WTC11 (cell line): Measurements from ENCODE around the gene KAZALD1. TPM values are rescaled to one million over a fixed set of nuclear protein-coding genes. Genes with fewer than 3 reads are reported as not detected.

Experiments
- ATAC-seq: fragments of 200-7000 bp; cut with Tn5 transposase; 2 replicates; pipeline ENCODE4 v1.10.0; 2021; ENCODE audit warnings: mild to moderate bottlenecking, moderate library complexity
- CTCF ChIA-PET: fragments of 300-600 bp; sonication (Branson Sonifier 250); formaldehyde crosslinking; loops from one replicate; lab custom pipeline; 2021; ENCODE audit warnings: antibody characterized with exemption; lab: Charles Lee
- POLR2A ChIA-PET: fragments of 350-600 bp; sonication (Branson Sonifier 250); formaldehyde crosslinking; loops from one replicate; lab custom pipeline; 2021; ENCODE audit warnings: antibody characterized with exemption; lab: Charles Lee
- DNase-seq: peaks from one replicate; pipeline ENCODE4 v3.0.0; 2021; ENCODE audit warnings: low spot score
- H3K27ac Mint-ChIP-seq: 2 replicates; pipeline ENCODE4 v1.8.0; 2021; ENCODE audit warnings: mixed read lengths
- H3K27me3 Mint-ChIP-seq: 2 replicates; pipeline ENCODE4 v1.8.0; 2021; ENCODE audit warnings: low read depth, mild to moderate bottlenecking, moderate library complexity, mixed read lengths
- H3K36me3 Mint-ChIP-seq: 2 replicates; pipeline ENCODE4 v1.8.0; 2021; ENCODE audit warnings: mixed read lengths
- H3K4me1 Mint-ChIP-seq: 2 replicates; pipeline ENCODE4 v1.8.0; 2022; ENCODE audit warnings: mixed read lengths
- H3K4me3 Mint-ChIP-seq: 2 replicates; pipeline ENCODE4 v1.8.0; 2021; ENCODE audit warnings: mild to moderate bottlenecking, moderate library complexity, mixed read lengths
- H3K9me3 Mint-ChIP-seq: 2 replicates; pipeline ENCODE4 v1.8.0; 2021; ENCODE audit warnings: mixed read lengths
- AFF4 ChIP-seq: sonication (generic); formaldehyde crosslinking; IDR thresholded peaks from 2 replicates; pipeline ENCODE4 v1.8.1; 2023; ENCODE audit warnings: mild to moderate bottlenecking, missing genetic modification reagents, borderline replicate concordance
- AR ChIP-seq: fragments of 250-450 bp; sonication (Bioruptor Pico); IDR thresholded peaks from 2 replicates; pipeline ENCODE4 v1.9.0; 2021; ENCODE audit warnings: mild to moderate bottlenecking
- E2F1 ChIP-seq: sonication (generic); formaldehyde crosslinking; IDR thresholded peaks from 2 replicates; pipeline ENCODE4 v1.8.0; 2022; ENCODE audit warnings: mild to moderate bottlenecking, missing genetic modification reagents
- HMGA2 ChIP-seq: fragments of 250-450 bp; sonication (Bioruptor Pico); IDR thresholded peaks from 2 replicates; pipeline ENCODE4 v1.4.0; 2021; ENCODE audit warnings: mild to moderate bottlenecking, moderate library complexity
- IRF1 ChIP-seq: sonication (generic); formaldehyde crosslinking; IDR thresholded peaks from 2 replicates; pipeline ENCODE4 v1.8.0; 2023; ENCODE audit warnings: missing genetic modification reagents
- JUN ChIP-seq: sonication (generic); formaldehyde crosslinking; IDR thresholded peaks from 2 replicates; pipeline ENCODE4 v1.8.0; 2023; ENCODE audit warnings: mild to moderate bottlenecking, missing genetic modification reagents
- MAX ChIP-seq: sonication (generic); formaldehyde crosslinking; IDR thresholded peaks from 2 replicates; pipeline ENCODE4 v1.8.0; 2022; ENCODE audit warnings: mild to moderate bottlenecking, missing genetic modification reagents
- TEAD1 ChIP-seq: sonication (generic); formaldehyde crosslinking; IDR thresholded peaks from 2 replicates; pipeline ENCODE4 v1.8.0; 2022; ENCODE audit warnings: mild to moderate bottlenecking, missing genetic modification reagents
- USF2 ChIP-seq: sonication (generic); formaldehyde crosslinking; IDR thresholded peaks from 2 replicates; pipeline ENCODE4 v1.8.1; 2023; ENCODE audit warnings: mild to moderate bottlenecking, missing genetic modification reagents, moderate library complexity
- ZNF121 ChIP-seq: sonication (generic); formaldehyde crosslinking; IDR thresholded peaks from 2 replicates; pipeline ENCODE4 v1.8.0; 2023; ENCODE audit warnings: missing genetic modification reagents
- ZNF138 ChIP-seq: sonication (generic); formaldehyde crosslinking; conservative IDR thresholded peaks from 2 replicates; pipeline ENCODE4 v1.8.1; 2022; ENCODE audit warnings: mild to moderate bottlenecking, moderate library complexity, missing genetic modification reagents
- ZNF232 ChIP-seq: sonication (generic); formaldehyde crosslinking; IDR thresholded peaks from 2 replicates; pipeline ENCODE4 v1.8.0; 2022; ENCODE audit warnings: mild to moderate bottlenecking, missing genetic modification reagents
- ZNF317 ChIP-seq: sonication (generic); formaldehyde crosslinking; IDR thresholded peaks from 2 replicates; pipeline ENCODE4 v1.8.1; 2023; ENCODE audit warnings: low read depth, mild to moderate bottlenecking, moderate library complexity, missing genetic modification reagents, borderline replicate concordance
- ZNF671 ChIP-seq: fragments of 250-450 bp; sonication (Bioruptor Pico); IDR thresholded peaks from 2 replicates; pipeline ENCODE4 v1.8.0; 2021; ENCODE audit warnings: mild to moderate bottlenecking
- ZSCAN18 ChIP-seq: fragments of 250-450 bp; sonication (Bioruptor Pico); IDR thresholded peaks from 2 replicates; pipeline ENCODE4 v2.1.2; 2022; ENCODE audit warnings: mild to moderate bottlenecking, moderate library complexity
- total RNA-seq: library from RNA; stranded (reverse); gene quantifications from 3 replicates; pipeline ENCODE4 v1.2.3, GENCODE V29; 2021

The KAZALD1 gene
- total RNA-seq, 1 experiment from 2014 or later: 19.2 TPM

GRCh38 chr10:101022967-101023705 lies 38.7 kb upstream of the KAZALD1 start:
- Mint-ChIP-seq H3K4me3 (no peak overlapping the region), H3K4me1 (peaks cover 16% of the 10 kb centered on the region), H3K27me3 (peaks cover 26% of the 10 kb centered on the region), H3K27ac (no peak overlapping the region), H3K36me3 (no peaks in the 10 kb centered on the region), H3K9me3 (no peaks in the 10 kb centered on the region)
- no peak for DNase-seq
- POLR2A ChIA-PET: no interaction called here
- no peak for ATAC-seq
- TF ChIP-seq ZNF138: no peak
- 0 out of 2 replicates have a peak, but pooled peaks have one; percentile 43 for TF ChIP-seq ZNF121 (CRISPR knock-in tag)
- CTCF ChIA-PET: interaction anchor here (0.7 to 1.6 kb wide), 3 partner anchors 8 to 27 kb away, joined by 4 read pairs; partner anchors contain the start of genes PDZD7 and SFXN3

- Mint-ChIP-seq H3K4me1 (peaks cover 30% of the 10 kb centered on the region), H3K27ac (peak overlapping the region; percentile 71), H3K4me3 (no peak overlapping the region), H3K27me3 (peaks cover 25% of the 10 kb centered on the region), H3K9me3 (no peaks in the 10 kb centered on the region), H3K36me3 (no peaks in the 10 kb centered on the region)
- ATAC-seq (no peak), DNase-seq (no peak)
- POLR2A ChIA-PET: no interaction called here
- TF ChIP-seq MAX (no peak), ZNF317 (CRISPR knock-in tag) (no peak), ZSCAN18 (CRISPR knock-in tag) (no peak), USF2 (CRISPR knock-in tag) (no peak), TEAD1 (CRISPR knock-in tag) (no peak), JUN (CRISPR knock-in tag) (no peak), AFF4 (CRISPR knock-in tag) (no peak)
- CTCF ChIA-PET: interaction anchor here (0.6 to 6.9 kb wide), 17 partner anchors 11 to 115 kb away, joined by 3 to 219 read pairs (median 4); no protein-coding TSS in a partner anchor
Measured at GRCh38 chr10:101027106-101027720, 34.6 kb upstream of the KAZALD1 start.

- Mint-ChIP-seq H3K36me3 (no peaks in the 10 kb centered on the region), H3K4me3 (no peak overlapping the region), H3K9me3 (no peaks in the 10 kb centered on the region), H3K4me1 (peaks cover 36% of the 10 kb centered on the region), H3K27me3 (peaks cover 39% of the 10 kb centered on the region), H3K27ac (no peak overlapping the region)
- ChIA-PET CTCF (interaction anchor here (0.6 to 6.9 kb wide), 14 partner anchors 10 to 67 kb away, joined by 3 to 219 read pairs (median 12); partner anchors contain the start of gene SEMA4G), POLR2A (no interaction called here)
- no peak for DNase-seq
- ATAC-seq: no peak
- no peak for TF ChIP-seq USF2 (CRISPR knock-in tag)
- TF ChIP-seq HMGA2: no peak
- no peak for TF ChIP-seq ZNF671 (CRISPR knock-in tag)
- TF ChIP-seq IRF1 (CRISPR knock-in tag): no peak
- no peak for TF ChIP-seq E2F1 (CRISPR knock-in tag)
- no peak for TF ChIP-seq AR
- no peak for TF ChIP-seq ZNF232
Measured at GRCh38 chr10:101028446-101029337, 33.1 kb upstream of the KAZALD1 start.
